Measurements from ENCODE around the gene CCDC191.

GRCh38 chr3:114034787-114035545, 21.4 kb downstream of the CCDC191 start:
- TF ChIP-seq CTCF (IDR thresholded peaks at IDR 0.05; ENCODE audit: low read length), result no peak
- TF ChIP-seq EZH2 (IDR thresholded peaks at IDR 0.05; ENCODE audit: borderline replicate concordance, low read length), result no peak

Measured in OCI-LY1 (cell line).